ENCODE measurements around the gene RBM33. TPM values are rescaled to one million over a fixed set of nuclear protein-coding genes. Genes with fewer than 3 reads are reported as not detected.

RBM33 gene
- polyA plus RNA-seq, 2 of the 4 experiments (the other 2 are of a cell fraction), result 21.7 to 21.9 TPM

DNA sequence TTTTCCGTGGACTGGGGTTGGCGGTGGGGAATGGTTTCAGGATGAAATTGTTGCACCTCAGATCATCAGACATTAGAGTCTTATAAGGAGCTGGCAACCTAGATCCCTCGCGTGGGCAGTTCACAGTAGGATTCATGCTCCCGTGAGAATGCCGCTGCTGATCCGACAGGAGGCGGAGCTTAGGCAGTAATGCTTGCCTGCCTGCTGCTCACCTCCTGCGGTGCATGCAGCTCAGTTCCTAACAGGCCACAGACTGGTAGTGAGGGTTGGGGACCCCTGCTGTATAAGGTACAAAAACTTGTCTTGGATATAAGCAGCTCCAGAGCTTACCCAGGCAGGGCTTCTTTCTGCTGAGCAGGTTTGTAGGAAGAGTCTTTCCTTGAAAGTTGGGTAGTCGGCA is 113.9 kb downstream of the RBM33 start:
- DNase-seq (ENCODE audit: low read depth in 1 of 2, low spot score in 1 of 2) (no peak), ATAC-seq (no peak), FAIRE-seq (no peak)
- Histone ChIP-seq H3K4me3 (no peak overlapping the region), H3K9me3 (no peaks in the 10 kb centered on the region), H3K4me1 (no peaks in the 10 kb centered on the region), H3K4me2 (no peak overlapping the region), H3K27ac (no peak overlapping the region)
- TF ChIP-seq SMC3 (IDR thresholded peaks at IDR 0.05) (no peak), TP53 (CRISPR knock-in tag; IDR thresholded peaks at IDR 0.05) (no peak), NR3C1 (IDR thresholded peaks at IDR 0.05) (no peak), HEYL (CRISPR knock-in tag; IDR thresholded peaks at IDR 0.05) (no peak), JUN (IDR thresholded peaks at IDR 0.05) (no peak), CBX8 (IDR thresholded peaks at IDR 0.05) (no peak), ELK1 (IDR thresholded peaks at IDR 0.05; ENCODE audit: low read depth, low read length) (no peak), TFCP2L1 (CRISPR knock-in tag; IDR thresholded peaks at IDR 0.05) (no peak), EHF (CRISPR knock-in tag; IDR thresholded peaks at IDR 0.05) (no peak), ZFP36 (IDR thresholded peaks at IDR 0.05; ENCODE audit: borderline replicate concordance, partially characterized antibody) (no peak), HMGXB4 (CRISPR knock-in tag; IDR thresholded peaks at IDR 0.05; ENCODE audit: borderline replicate concordance) (no peak), FOSL2 (IDR thresholded peaks at IDR 0.05) (no peak), FOSL2 (CRISPR knock-in tag; IDR thresholded peaks at IDR 0.05) (no peak), BHLHE40 (IDR thresholded peaks at IDR 0.05; ENCODE audit: low read depth, low read length) (no peak), MYC (IDR thresholded peaks at IDR 0.05; ENCODE audit: borderline replicate concordance, low read length) (no peak), MAZ (IDR thresholded peaks at IDR 0.05; ENCODE audit: borderline replicate concordance, low read depth, low read length) (no peak), FOSB (CRISPR knock-in tag; IDR thresholded peaks at IDR 0.05) (no peak), FOXS1 (CRISPR knock-in tag; IDR thresholded peaks at IDR 0.05) (no peak), KDM5A (IDR thresholded peaks at IDR 0.05) (no peak)
- TF ChIP-seq, protein P1, sequence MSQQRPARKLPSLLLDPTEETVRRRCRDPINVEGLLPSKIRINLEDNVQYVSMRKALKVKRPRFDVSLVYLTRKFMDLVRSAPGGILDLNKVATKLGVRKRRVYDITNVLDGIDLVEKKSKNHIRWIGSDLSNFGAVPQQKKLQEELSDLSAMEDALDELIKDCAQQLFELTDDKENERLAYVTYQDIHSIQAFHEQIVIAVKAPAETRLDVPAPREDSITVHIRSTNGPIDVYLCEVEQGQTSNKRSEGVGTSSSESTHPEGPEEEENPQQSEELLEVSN (IDR thresholded peaks at IDR 0.05; ENCODE audit: borderline replicate concordance, low read depth), result no peak
- TF ChIP-seq, protein P2, sequence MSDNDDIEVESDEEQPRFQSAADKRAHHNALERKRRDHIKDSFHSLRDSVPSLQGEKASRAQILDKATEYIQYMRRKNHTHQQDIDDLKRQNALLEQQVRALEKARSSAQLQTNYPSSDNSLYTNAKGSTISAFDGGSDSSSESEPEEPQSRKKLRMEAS (IDR thresholded peaks at IDR 0.05), result no peak
- 98% methylated on average over 5 of the region's 10 CpGs for WGBS (ENCODE audit: missing lambda C conversion rate)
- ChIA-PET POLR2A (no interaction called here), CTCF (interaction anchor here (2.1 to 3.0 kb wide), 3 partner anchors 9 to 159 kb away, joined by 5 to 15 read pairs (median 14); no protein-coding TSS in a partner anchor)

DNA sequence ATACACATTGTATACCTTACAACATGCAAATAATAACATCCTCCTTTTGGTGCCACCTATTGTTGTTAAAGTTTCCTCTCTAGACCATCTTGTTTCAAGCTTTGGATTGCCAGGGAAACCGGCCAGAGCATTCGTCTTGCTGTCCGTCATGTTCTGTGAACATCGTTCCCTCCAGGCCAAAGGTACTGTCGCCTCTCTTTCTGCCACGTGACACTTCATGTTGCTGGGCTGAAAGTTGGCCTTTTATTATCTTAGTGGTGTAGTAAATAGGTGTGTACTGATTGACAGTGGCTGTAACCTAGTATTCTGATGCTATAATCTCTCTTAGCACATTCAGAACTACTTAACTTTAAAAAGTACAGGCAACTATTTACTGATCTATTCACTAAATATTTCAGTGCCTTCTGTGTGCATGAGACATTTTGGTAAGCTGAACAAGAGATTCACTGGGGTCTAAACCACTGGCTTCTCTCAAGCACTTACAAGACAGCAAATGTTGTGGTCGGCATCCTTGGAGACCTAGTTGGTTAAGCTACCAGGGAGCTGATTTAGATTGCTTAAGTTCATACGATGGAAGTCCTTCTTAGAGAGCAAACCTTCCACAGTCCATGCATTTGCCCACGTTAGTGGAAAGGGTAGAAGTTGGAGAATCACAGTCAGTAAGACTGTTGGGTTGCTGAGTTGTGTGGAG is 115.4 kb downstream of the RBM33 start:
- FAIRE-seq, result no peak
- Histone ChIP-seq H3K9me3 (no peaks in the 10 kb centered on the region), H3K4me3 (no peak overlapping the region), H3K4me2 (no peak overlapping the region), H3K4me1 (no peaks in the 10 kb centered on the region), H3K27ac (no peak overlapping the region)
- DNase-seq (ENCODE audit: low read depth in 1 of 2, low spot score in 1 of 2), result no peak
- ATAC-seq, result no peak
- ChIA-PET CTCF (interaction anchor here (0.6 to 3.0 kb wide), 2 partner anchors 8 to 160 kb away, joined by 3 to 14 read pairs; no protein-coding TSS in a partner anchor), POLR2A (no interaction called here)
- 92% methylated on average over 9 of the region's 9 CpGs for WGBS (ENCODE audit: missing lambda C conversion rate)
- TF ChIP-seq MAFK (IDR thresholded peaks at IDR 0.05; ENCODE audit: partially characterized antibody) (no peak), HDAC2 (IDR thresholded peaks at IDR 0.05) (no peak), RNF2 (IDR thresholded peaks at IDR 0.05; ENCODE audit: borderline replicate concordance, low read depth) (no peak), RAD21 (conservative IDR thresholded peaks at IDR 0.05 in 1 of 2, IDR thresholded peaks at IDR 0.05 in 1 of 2) (no peak), TFCP2L1 (CRISPR knock-in tag; IDR thresholded peaks at IDR 0.05) (no peak), CHD2 (IDR thresholded peaks at IDR 0.05; ENCODE audit: low read length, partially characterized antibody) (no peak), TP53 (CRISPR knock-in tag; IDR thresholded peaks at IDR 0.05) (no peak), ZNF302 (CRISPR knock-in tag; IDR thresholded peaks at IDR 0.05) (no peak), JUN (IDR thresholded peaks at IDR 0.05) (no peak), ZC3H11A (IDR thresholded peaks at IDR 0.05) (no peak)

Data from A549 (cell line).